ENCODE measurements around the gene PELI2.

The PELI2 gene

DNA sequence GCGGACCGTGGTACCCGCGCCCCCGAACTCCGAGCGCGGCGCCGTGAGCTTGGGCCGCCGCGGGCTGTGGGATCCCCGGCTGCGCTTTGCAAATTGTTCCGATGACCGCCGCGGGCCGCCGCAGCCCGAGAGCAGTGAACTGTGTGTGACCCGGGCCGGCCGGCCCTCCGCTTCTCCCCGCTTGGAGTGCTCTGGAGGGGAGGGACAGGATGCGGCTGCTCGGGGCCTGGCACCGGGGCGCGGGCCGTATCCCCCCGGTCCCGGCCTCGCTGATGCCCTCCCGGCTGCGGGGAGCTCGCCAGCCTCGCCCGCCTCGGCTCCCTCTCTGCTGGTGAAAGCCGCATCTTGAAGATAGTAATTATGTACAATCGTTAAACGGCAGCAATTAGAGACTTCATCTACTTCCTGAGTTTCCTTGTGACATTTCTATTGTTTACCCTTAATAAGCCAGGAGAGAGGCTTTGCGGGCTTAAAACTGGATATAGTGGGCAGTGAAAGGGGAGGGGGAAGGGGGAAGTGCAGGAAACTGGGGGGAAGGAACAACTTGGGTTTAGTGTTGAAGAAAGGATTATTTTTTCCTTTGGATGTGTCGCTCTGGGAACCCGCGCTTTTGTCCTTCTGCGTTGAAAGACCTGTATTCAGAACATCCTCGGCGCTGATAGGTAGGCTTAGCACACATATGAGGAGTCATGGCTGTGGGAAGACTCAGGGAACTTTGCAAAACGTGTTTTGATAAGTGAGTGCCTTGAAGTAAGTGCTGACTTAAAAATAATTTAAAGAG is 1.2 kb downstream of the PELI2 start:
- peak in 1 of 2 experiments; percentile 39 for DNase-seq

GRCh38 chr14:56120091-56120691 is 2.0 kb downstream of the PELI2 start:
- DNase-seq = peak in 1 of 2 experiments; percentile 31

DNA sequence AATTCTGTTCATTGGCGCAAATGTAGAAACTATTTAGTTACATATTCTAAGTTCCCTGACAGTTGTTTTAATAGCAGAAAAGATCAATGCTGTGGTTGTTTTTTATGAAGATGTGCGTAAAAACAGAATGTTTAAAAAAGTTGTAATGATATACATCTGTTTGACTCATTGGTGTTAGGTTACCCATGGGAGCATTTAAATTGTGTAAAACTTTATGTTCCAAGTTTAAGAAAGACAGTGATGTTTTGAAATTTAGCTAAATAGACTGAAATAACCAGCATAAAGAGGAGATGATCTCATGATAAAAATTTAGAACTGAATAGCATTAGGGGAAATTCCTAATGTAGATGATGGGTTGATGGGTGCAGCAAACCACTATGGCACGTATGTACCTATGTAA is 3.6 kb downstream of the PELI2 start:
- no peak for DNase-seq

- no peak for DNase-seq
These were observed 4.1 kb downstream of the PELI2 start for GRCh38 chr14:56122301-56122700.

DNA sequence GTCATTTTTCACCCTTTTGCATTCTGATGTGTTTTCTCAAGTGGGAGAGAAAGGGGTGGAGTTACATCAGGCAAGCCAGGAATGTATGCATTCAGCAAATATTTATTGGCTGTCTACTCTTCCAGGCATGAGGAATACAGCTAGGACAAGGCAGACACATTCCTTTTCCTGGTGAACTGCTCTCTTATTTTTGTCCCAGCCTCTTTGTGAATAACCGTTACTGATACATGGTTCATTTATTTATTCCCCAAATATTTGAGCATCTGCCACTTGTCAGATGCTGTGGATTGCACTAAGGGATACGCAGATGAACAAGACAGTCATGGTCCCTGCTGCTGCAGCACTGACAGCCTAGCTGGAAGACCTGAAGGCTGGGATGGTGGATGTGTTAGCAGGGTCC is 6.1 kb downstream of the PELI2 start:
- DNase-seq = no peak

DNA sequence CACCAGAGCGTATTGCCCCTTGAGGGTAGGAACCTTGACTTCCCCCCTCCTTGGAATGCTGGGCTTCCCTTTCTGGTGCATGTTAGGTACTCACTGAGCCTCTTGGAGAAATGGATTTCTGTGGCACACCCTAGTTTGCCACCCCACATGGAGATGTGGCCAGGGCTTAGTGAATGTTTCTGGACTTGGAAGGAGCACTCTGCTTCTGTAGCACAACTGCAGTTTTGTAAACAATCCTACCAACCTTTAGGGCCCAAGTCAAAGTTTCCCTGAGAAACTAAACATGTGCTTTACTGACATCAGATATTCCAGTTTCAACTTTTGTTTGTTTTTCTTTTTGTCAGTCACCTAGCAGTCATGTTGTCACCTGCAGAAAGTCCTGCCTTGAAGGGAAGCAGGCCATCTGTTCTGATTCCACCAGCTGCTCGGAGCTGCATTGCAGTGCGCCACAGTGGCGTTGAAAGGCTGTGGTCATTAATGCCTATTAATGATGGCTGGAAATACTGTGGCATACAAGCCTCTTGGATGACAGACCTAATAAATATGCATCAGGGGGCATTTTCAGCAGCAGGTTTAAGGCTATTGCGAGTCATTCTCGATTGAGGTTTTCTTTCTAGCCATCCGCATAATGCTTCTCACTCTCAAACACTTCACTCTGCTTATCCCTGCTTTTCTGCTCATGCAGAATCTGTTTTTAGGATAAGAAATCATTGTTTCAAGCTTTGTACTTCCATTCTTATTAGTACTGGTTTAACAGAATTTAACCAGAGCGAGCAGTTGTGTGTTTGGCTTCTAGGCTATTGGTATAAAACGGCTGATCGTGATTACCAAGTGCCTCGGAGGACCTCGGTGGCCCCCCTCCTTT is 7.8 kb downstream of the PELI2 start:
- peak in 1 of 2 experiments; percentile 32 for DNase-seq

GRCh38 chr14:56126637-56126913 is 8.4 kb downstream of the PELI2 start:
- DNase-seq = no peak

- DNase-seq = no peak
These were observed 8.9 kb downstream of the PELI2 start for GRCh38 chr14:56127156-56127555.

DNA sequence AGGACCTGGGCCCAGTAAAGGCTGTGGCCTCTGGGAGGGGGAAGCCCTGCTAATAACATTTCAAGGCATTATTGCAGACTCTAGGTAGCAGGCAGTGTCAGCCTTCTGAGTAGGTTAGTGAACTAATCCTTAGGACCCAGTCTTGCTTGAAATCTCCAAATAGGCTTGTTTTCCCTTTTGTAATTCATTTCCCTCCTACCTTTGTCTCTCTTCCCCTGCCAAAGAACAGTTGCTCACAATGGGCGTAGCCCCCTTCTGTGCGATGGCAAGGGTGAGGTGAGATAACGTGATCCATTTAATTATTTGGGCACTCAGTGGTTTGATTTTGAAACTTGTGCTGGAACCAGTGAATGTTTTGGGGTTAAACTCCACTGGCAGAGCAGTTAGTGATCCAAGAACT is 10.9 kb downstream of the PELI2 start:
- DNase-seq = no peak

GRCh38 chr14:56129933-56130332 is 11.7 kb downstream of the PELI2 start:
- no peak for DNase-seq

DNA sequence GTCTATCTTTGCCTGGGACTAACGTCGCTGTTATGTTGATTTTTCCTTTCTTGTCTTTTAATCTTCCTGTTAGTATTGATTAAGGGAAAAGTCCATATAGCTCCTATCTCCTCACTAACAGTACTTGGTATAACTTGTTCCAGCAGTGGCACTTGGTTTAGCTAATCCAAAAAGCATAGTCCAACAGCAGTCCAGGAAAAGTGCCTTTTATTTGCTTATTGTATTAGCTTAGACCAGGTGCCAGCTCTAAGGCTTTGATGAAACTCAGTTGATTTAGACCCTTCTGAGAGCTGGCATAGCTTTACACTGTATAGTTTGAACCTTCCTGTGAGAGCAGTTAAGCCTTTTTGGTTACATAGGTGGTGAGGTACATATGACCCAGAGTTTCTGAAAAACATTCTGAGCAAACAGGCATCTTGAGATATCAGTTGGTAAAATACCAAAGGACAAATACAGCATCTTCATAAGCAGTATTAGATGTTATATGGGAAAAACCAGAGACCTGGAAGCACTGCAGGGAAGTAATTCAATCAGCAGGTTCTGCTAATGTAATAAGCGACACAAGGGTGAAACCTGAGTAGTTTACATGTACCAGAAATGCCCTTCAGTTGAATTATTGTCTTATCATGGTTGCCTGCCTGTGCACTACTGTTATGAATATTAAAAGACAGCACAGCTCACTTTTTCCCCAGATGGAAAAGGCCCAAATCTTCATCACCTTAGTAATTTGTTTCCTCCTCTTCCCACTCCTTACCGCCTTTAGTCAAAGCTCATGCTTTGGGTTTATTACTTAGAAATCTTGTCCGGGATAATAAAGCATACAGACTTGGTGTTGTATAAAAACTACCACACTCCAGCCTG is 13.0 kb downstream of the PELI2 start:
- peak in 1 of 2 experiments; percentile 43 for DNase-seq

- DNase-seq = no peak
These were observed 13.9 kb downstream of the PELI2 start for GRCh38 chr14:56131865-56132833.

- DNase-seq = peak in 1 of 2 experiments; percentile 21
These were observed 15.3 kb downstream of the PELI2 start for GRCh38 chr14:56133547-56133946.

GRCh38 chr14:56135001-56135400 is 16.8 kb downstream of the PELI2 start:
- peak in 1 of 2 experiments; percentile 41 for DNase-seq

DNA sequence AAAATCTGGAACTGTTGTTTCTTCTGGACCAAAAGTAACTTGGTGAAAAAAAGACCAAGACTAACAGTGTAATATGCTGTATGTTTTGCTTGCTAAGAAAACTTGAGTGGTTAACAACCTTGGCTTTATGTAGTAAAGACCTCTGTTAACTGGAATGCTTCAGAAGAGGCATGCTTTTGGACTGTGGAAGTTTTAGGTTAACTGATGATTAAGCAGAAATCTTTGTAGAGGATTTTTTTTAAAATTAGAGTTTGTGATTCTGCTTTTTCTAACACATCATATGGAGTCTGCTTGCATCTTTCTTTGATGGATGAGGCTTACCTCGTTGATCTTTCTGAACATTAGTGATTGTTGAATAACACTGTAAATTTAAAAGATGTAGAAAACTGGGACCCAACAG is 17.5 kb downstream of the PELI2 start:
- no peak for DNase-seq

- DNase-seq = no peak
These were observed 18.6 kb downstream of the PELI2 start for GRCh38 chr14:56136571-56137452.

GRCh38 chr14:56137453-56137807 is 19.2 kb downstream of the PELI2 start:
- no peak for DNase-seq

DNA sequence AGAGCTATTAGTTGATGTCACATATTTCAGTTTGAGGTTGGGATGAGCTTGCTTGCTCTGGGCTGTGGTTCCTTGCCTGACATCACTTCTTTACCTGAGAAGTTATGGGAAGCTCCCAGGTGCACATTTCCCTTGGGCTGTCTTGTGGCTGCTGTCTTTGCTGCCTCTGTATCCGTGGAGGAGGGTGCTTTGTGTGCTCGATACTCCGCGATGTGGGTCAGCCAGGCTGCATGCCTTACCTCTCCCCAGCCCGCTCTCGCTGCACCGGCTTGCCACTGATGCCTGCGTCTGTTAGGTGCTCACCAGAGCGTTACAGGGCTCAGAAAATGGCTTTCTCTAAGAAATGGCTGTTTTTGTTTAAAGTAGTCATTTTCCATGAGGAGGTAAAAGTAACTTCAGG is 19.6 kb downstream of the PELI2 start:
- DNase-seq = no peak

GRCh38 chr14:56138928-56139327 is 20.7 kb downstream of the PELI2 start:
- DNase-seq = no peak

GRCh38 chr14:56142314-56142713 is 24.1 kb downstream of the PELI2 start:
- DNase-seq = no peak

GRCh38 chr14:56143025-56143424 is 24.8 kb downstream of the PELI2 start:
- no peak for DNase-seq

All from NCI-H2081 (cell line).